ENCODE data around the gene CARHSP1.
"Not testable (repeated sequence)": the region's sequence is repeated elsewhere in the genome, so short reads cannot be mapped to it uniquely, and the experiment has no call there.

The CARHSP1 gene

DNA sequence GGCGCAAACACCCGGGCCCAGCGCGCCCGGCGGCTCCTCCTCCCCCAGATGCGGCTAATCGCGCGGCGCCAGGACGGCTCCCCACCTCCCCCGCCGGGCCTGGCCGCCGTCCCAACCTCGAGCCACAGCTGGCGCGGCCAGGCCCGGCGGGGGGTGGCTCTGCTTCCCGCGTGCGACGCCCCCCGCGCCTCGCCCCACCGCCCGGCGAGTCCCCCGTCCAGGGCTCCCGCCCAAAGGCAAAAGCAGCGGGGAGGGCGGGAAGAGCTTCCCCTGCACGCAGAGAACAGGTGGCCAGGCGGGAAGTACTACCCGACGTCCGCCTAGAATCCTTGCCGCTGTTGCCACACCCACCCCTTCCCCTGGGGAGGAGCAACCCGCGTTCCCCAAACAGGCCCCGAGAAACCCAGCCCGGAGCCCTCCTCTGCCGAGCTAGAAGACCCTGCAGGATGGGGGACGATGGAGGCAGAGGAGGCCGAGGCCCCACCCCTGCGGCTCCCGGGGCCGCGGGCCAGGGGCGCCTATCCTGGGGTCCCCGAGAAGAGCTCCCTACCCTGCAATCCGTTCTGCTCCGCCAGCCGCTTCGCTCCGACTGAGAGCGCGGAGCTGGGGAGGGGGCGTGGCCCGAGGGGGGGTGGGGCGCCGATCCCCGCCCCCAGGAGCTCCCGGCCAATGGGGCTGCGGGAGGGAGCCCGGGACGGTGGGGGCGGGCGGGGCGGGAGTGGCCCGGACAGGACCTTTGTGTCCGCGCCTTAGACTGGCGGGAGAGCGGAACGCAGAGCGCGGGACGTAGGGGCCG is at the start of gene CARHSP1:
TSS of gene CARHSP1 (minus strand) at position 591 of the 796 bp plus-strand sequence. CDS start 9,678 bp downstream, outside the sequence.
- DNase-seq (ENCODE audit: extremely low spot score), result peak; percentile 98
- ChIA-PET POLR2A (interaction anchor here (0.6 to 1.3 kb wide), 9 partner anchors 10 to 224 kb away, joined by 3 to 14 read pairs (median 5); partner anchors contain the start of genes HAPSTR1, PMM2 and TMEM186), CTCF (interaction anchor here (0.6 to 10.1 kb wide), 7 partner anchors 13 to 211 kb away, joined by 3 to 165 read pairs (median 3); partner anchors contain the start of gene LITAFD)
- TF ChIP-seq, protein P1, sequence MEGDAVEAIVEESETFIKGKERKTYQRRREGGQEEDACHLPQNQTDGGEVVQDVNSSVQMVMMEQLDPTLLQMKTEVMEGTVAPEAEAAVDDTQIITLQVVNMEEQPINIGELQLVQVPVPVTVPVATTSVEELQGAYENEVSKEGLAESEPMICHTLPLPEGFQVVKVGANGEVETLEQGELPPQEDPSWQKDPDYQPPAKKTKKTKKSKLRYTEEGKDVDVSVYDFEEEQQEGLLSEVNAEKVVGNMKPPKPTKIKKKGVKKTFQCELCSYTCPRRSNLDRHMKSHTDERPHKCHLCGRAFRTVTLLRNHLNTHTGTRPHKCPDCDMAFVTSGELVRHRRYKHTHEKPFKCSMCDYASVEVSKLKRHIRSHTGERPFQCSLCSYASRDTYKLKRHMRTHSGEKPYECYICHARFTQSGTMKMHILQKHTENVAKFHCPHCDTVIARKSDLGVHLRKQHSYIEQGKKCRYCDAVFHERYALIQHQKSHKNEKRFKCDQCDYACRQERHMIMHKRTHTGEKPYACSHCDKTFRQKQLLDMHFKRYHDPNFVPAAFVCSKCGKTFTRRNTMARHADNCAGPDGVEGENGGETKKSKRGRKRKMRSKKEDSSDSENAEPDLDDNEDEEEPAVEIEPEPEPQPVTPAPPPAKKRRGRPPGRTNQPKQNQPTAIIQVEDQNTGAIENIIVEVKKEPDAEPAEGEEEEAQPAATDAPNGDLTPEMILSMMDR (IDR thresholded peaks at IDR 0.05; ENCODE audit: control extremely low read depth, extremely low read depth, low read depth, missing control alignments), result no peak

DNA sequence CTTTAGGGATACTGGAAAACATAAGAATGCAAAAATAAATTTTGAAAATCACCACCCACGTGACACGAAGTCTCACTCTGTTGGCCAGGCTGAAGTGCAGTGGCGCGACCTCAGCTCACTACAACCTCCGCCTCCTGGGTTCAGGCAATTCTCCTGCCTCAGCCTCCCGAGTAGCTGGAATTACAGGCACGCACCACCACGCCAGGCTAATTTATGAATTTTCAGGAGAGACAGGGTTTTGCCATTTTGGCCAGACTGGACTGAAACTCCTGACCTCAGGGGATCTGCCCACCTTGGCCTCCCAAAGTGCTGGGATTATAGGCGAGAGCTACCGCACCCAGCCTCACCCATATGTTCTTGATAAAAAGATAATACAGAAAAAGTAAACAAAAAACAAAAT is 48.5 kb upstream of the CARHSP1 start:
- DNase-seq (ENCODE audit: extremely low spot score); POLR2A ChIA-PET: not testable (repeated sequence)
- CTCF ChIA-PET, result interaction anchor here (1.0 to 1.6 kb wide), 4 partner anchors 11 to 22 kb away, joined by 3 to 6 read pairs (median 4); no protein-coding TSS in a partner anchor

DNA sequence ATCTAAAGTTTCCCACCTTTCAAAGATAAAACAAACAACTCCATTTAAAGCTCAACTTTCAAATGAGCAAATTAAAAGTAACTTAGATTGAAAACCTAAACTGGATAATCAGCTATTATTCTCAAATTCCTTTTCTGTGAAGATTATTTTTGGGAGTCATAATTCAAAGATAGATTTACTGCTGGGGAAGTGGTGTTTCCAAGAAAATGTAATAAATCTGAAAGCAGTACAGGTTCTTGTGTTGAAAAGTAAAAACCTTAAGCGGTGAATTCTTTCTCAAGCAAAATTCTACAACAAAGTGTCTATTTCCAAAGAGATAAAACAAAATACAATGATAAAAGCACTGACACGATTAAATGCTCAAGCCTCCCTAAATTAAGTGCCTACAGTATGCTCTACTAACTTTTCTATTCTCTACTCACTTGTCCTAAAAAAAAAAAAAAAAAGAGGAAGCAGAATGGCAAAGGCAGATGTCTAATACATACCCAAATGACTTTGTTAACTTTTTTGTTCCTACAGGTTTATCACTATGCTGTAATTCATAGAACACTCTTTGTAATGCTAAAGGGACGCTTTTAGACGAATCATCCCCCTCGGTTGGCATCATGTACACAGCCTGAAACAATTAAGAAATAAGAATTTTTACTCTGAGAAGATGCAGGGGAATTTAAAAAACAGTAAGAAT is 47.9 kb upstream of the CARHSP1 start:
- POLR2A ChIA-PET, result no interaction called here
- TF ChIP-seq, protein P1 (IDR thresholded peaks at IDR 0.05; ENCODE audit: control extremely low read depth, extremely low read depth, low read depth, missing control alignments), result no peak
- CTCF ChIA-PET, result interaction anchor here (0.6 to 1.6 kb wide), 4 partner anchors 12 to 92 kb away, joined by 3 to 6 read pairs (median 3); no protein-coding TSS in a partner anchor
- no peak for DNase-seq (ENCODE audit: extremely low spot score)

- ChIA-PET POLR2A (no interaction called here), CTCF (interaction anchor here (0.6 to 1.6 kb wide), 5 partner anchors 12 to 93 kb away, joined by 3 to 6 read pairs (median 3); no protein-coding TSS in a partner anchor)
- TF ChIP-seq, protein P1 (IDR thresholded peaks at IDR 0.05; ENCODE audit: control extremely low read depth, extremely low read depth, low read depth, missing control alignments), result no peak
- no peak for DNase-seq (ENCODE audit: extremely low spot score)
Measured at GRCh38 chr16:8915722-8916301, 47.0 kb upstream of the CARHSP1 start.

DNA sequence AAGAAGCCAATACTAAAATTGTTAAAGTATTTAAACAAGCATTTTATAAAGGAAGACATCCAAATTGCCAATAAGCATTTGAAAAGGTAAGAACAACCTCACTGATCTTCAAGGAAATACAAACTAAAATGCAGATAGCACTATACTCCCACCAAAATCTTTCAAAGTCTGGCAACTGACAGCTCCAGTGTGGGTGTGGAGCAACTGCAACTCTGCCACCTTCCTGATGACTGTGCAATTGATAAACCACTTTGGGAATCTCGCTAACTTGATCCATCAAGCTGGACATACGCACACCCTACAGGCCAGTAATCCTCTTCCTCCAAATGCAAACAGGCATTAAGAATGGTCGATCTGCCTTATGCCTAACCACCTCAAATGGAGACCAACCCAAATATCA is 45.3 kb upstream of the CARHSP1 start:
- TF ChIP-seq, protein P1 (IDR thresholded peaks at IDR 0.05; ENCODE audit: control extremely low read depth, extremely low read depth, low read depth, missing control alignments), result no peak
- CTCF ChIA-PET, result interaction anchor here (1.2 to 2.0 kb wide), 4 partner anchors 8 to 22 kb away, joined by 3 to 8 read pairs (median 4); no protein-coding TSS in a partner anchor
- POLR2A ChIA-PET, result no interaction called here
- DNase-seq (ENCODE audit: extremely low spot score), result no peak

- POLR2A ChIA-PET, result no interaction called here
- no peak for DNase-seq (ENCODE audit: extremely low spot score)
- CTCF ChIA-PET, result interaction anchor here (1.5 to 2.0 kb wide), 2 partner anchors 19 to 23 kb away, joined by 3 to 8 read pairs; no protein-coding TSS in a partner anchor
- TF ChIP-seq, protein P1 (IDR thresholded peaks at IDR 0.05; ENCODE audit: control extremely low read depth, extremely low read depth, low read depth, missing control alignments), result no peak
Measured at GRCh38 chr16:8912793-8913192, 44.0 kb upstream of the CARHSP1 start.

Data from GM10248 (cell line).